GM06990 (cell line): ENCODE measurements around the gene CDYL.

Experiments
- DNase-seq: peaks from one replicate; pipeline ENCODE4 v3.0.0-alpha.2; 2011; ENCODE audit not compliant: insufficient read length; ENCODE audit errors: extremely low read depth
- H3K27me3 ChIP-seq: replicated peaks from 2 replicates; pipeline ENCODE4 v1.6.0; 2011; ENCODE audit warnings: low read length; ENCODE audit not compliant: control insufficient read depth, insufficient read depth
- H3K36me3 ChIP-seq: 2 replicates; pipeline ENCODE4 v1.5.1; 2011; ENCODE audit warnings: low read length; ENCODE audit not compliant: control insufficient read depth, insufficient read depth
- H3K4me3 ChIP-seq: replicated peaks from 2 replicates; pipeline ENCODE4 v1.5.1; 2011; ENCODE audit warnings: low read depth, mild to moderate bottlenecking, control low read depth, low read length
- TF ChIP-seq, protein P1 (sequence below): IDR thresholded peaks from 2 replicates; pipeline ENCODE4 v1.5.1; 2011; ENCODE audit warnings: low read length, control low read depth, mild to moderate bottlenecking, inconsistent platforms; ENCODE audit not compliant: insufficient read depth, poor library complexity, severe bottlenecking

The CDYL gene

DNA sequence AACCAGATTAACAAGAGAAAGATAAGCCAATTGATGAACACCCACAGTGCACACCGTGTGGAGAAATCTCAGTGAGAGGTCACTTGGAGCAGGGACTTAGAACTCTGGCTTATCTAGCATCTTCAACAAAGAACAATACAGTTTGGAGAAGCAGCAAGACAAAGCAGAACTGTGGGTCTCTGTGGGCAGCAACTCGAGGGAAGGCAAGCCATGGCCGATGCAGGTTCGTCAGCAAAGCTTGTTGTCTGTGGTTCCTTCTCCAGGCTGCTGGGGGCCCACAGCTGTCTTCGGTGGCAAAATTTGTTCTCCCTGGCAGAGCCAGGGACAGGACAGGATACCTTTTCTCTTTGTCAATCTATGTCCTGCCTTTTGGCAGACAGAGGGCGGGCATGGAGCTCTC lies 205.6 kb downstream of the CDYL start:
- Histone ChIP-seq H3K36me3 (no peaks in the 10 kb centered on the region), H3K4me3 (no peak overlapping the region), H3K27me3 (no peaks in the 10 kb centered on the region)
- no peak for DNase-seq
- TF ChIP-seq, protein P1, sequence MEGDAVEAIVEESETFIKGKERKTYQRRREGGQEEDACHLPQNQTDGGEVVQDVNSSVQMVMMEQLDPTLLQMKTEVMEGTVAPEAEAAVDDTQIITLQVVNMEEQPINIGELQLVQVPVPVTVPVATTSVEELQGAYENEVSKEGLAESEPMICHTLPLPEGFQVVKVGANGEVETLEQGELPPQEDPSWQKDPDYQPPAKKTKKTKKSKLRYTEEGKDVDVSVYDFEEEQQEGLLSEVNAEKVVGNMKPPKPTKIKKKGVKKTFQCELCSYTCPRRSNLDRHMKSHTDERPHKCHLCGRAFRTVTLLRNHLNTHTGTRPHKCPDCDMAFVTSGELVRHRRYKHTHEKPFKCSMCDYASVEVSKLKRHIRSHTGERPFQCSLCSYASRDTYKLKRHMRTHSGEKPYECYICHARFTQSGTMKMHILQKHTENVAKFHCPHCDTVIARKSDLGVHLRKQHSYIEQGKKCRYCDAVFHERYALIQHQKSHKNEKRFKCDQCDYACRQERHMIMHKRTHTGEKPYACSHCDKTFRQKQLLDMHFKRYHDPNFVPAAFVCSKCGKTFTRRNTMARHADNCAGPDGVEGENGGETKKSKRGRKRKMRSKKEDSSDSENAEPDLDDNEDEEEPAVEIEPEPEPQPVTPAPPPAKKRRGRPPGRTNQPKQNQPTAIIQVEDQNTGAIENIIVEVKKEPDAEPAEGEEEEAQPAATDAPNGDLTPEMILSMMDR: no peak

DNA sequence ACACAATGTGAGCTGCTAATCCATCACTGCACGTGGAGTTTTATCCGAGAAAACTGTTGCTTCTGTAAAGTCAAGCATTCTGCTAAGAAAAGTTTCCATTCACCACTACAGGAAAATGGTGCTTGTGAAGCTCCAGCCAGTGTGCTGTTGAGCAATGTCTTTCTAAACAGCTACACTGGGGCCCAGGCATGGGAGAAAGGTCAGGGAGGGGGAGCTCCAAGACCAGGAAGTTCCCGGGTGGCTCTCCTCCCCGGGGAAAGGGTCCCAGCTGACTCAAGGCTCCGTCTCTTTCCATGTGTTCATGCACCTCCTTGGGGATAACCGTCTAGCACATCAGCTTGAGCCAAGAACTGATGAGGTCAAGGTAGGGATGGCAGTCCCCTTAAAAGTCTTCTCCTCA lies 207.1 kb downstream of the CDYL start:
- no peaks in the 10 kb centered on the region for H3K36me3 ChIP-seq
- TF ChIP-seq, protein P1: no peak
- DNase-seq: no peak
- no peak overlapping the region for H3K4me3 ChIP-seq
- H3K27me3 ChIP-seq: no peaks in the 10 kb centered on the region

DNA sequence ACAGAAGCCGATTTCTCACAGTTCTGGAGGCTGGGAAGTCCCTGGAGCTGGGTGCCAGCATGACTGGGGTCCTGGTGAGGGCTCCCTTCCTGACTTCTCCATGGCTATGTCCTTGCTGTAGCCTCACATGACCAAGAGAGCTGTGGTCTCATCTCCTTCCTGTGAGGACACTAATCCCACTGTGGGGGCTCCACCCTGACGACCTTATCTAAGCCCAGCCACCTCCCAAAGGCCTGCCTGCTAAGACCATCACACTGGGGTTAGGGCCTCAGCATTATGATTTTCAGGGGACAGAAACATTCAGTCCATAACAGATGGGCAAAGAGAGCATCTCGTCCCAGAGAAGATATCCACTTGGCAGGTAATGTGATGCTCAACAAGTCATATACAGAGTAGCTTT lies 210.8 kb downstream of the CDYL start:
- no peak for DNase-seq
- H3K27me3 ChIP-seq: no peaks in the 10 kb centered on the region
- H3K4me3 ChIP-seq: no peak overlapping the region
- no peaks in the 10 kb centered on the region for H3K36me3 ChIP-seq
- TF ChIP-seq, protein P1: no peak

DNA sequence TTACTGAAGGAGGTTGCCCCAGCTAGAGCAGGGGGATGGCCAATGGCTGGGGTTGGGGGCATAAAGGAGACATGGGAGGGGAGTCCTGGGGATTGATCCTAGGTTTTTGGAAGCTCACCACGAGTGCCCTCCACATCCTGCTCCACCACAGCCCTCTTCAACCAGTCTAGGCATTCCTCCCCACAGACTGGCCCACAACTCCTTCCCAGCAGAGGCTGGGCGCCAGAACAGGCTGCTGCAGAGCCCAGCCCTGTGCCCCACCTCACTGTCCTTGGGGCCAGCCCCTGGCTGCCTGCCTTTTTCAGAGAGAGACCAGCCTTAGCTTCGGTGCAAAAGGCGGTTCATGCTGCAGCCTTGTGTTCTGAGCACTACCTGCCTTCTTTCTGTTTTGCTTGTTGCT lies 211.2 kb downstream of the CDYL start:
- H3K36me3 ChIP-seq: no peaks in the 10 kb centered on the region
- TF ChIP-seq, protein P1: no peak
- H3K4me3 ChIP-seq: no peak overlapping the region
- DNase-seq: no peak
- no peaks in the 10 kb centered on the region for H3K27me3 ChIP-seq

DNA sequence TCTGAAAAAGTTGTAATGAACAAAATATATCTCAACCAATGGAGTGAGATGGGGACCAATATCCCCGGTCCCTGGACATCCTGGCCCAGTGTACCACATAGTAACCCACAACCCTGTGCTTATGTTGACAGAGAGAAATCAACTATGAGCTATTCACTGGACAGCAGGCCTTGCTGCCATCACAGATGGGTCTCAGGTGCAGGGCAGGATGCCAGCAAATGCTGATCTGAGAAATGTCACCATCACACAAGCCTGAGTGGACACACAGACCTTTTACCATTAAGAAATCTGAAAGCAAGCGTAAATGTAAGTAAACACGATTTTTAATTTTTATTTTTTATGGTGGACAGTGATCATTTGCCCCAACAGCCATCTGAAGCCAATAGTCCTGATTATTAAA lies 218.5 kb downstream of the CDYL start:
- Histone ChIP-seq H3K27me3 (no peaks in the 10 kb centered on the region), H3K36me3 (peaks cover 1% of the 10 kb centered on the region; the same call in 1 of the 2 replicates), H3K4me3 (no peak overlapping the region)
- DNase-seq: no peak
- TF ChIP-seq, protein P1: no peak

DNA sequence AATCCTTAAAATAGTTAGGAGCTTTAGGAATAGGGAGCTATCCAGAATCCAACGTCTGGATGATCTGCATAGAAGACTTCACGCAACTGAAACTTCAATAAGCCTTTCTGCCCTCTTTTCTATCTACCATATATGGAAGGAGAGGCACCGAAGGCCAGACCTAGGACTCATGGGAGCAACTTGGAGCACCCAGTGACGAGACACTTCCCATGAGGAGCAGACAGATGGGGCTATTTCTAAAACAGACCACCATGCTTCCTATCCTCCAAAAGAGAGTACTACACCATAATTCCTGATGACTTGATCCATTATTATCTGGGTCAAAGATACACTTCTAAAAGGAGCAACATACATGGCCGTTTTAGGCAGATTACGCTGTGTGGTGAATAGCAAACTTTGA lies 221.7 kb downstream of the CDYL start:
- H3K36me3 ChIP-seq: peaks cover 1% of the 10 kb centered on the region; the same call in 1 of the 2 replicates
- no peak for DNase-seq
- TF ChIP-seq, protein P1: no peak

More for the DNA sequence above, 221.7 kb downstream of the CDYL start:
- Histone ChIP-seq H3K27me3 (no peaks in the 10 kb centered on the region), H3K4me3 (no peak overlapping the region)
